SK-N-SH (cell line): ENCODE data around the gene DCAKD. TPM values are rescaled to one million over a fixed set of nuclear protein-coding genes. Genes with fewer than 3 reads are reported as not detected.
A peak's percentile ranks its signal among the peaks of the same experiment; 100 is the strongest.

ENCODE experiments used
- CTCF ChIA-PET: fragments of 300-600, 350-600 bp; formaldehyde crosslinking; extraction: SDS; loops from one replicate; lab custom pipeline; 2021; lab: Yijun Ruan, JAX
- POLR2A ChIA-PET: fragments of 350-600 bp; sonication (Branson Sonifier 250); formaldehyde crosslinking; extraction: SDS; loops from one replicate; lab custom pipeline; 2020; ENCODE audit warnings: antibody characterized with exemption, inconsistent platforms; lab: Yijun Ruan, JAX
- DNase-seq: peaks from one replicate; pipeline ENCODE4 v3.0.0; 2012
- H2AFZ ChIP-seq: fragments of 200-600 bp; sonication (generic); 2 replicates; pipeline ENCODE4 v1.8.1; 2016; ENCODE audit warnings: antibody characterized with exemption, mild to moderate bottlenecking, low read depth
- H3F3A ChIP-seq: fragments of 200-600 bp; sonication (generic); replicated peaks from 2 replicates; pipeline ENCODE3; 2016; ENCODE audit warnings: antibody characterized with exemption, mild to moderate bottlenecking; ENCODE audit not compliant: insufficient read depth
- H3K27ac ChIP-seq, 2 experiments: fragments of 200-500 bp in 1 of 2; fragments of 200-600 bp in 1 of 2; sonication (Bioruptor generic) in 1 of 2; sonication (generic), shearing (Covaris generic) in 1 of 2; 2 replicates each; pipeline versions ENCODE4 v1.5.1 to v1.6.1; 2014 to 2016; ENCODE audit warnings: low read depth in 2 of 2, inconsistent platforms in 1 of 2, low read length in 1 of 2, mild to moderate bottlenecking in 1 of 2, mixed read lengths in 1 of 2
- H3K27me3 ChIP-seq: fragments of 200-600 bp; sonication (generic), shearing (Covaris generic); 2 replicates; pipeline ENCODE4 v1.6.1; 2016; ENCODE audit warnings: mixed run types; ENCODE audit not compliant: insufficient read depth
- H3K36me3 ChIP-seq, 2 experiments: fragments of 200-500 bp in 1 of 2; fragments of 200-600 bp in 1 of 2; sonication (Bioruptor generic) in 1 of 2; sonication (generic) in 1 of 2; replicated peaks in 1 of 2; 2 replicates each; pipeline versions ENCODE3 to v1.5.1; 2014 to 2016; ENCODE audit warnings: low read length in 1 of 2, mild to moderate bottlenecking in 1 of 2; ENCODE audit not compliant: insufficient read depth in 2 of 2, control insufficient read depth in 1 of 2
- H3K4me1 ChIP-seq, 2 experiments: fragments of 200-500 bp in 1 of 2; fragments of 200-600 bp in 1 of 2; sonication (Bioruptor generic) in 1 of 2; sonication (generic), shearing (Covaris generic) in 1 of 2; 2 replicates each; pipeline versions ENCODE4 v1.5.1 to v1.6.1; 2014 to 2016; ENCODE audit warnings: low read depth in 1 of 2, low read length in 1 of 2, mixed run types in 1 of 2; ENCODE audit not compliant: insufficient read depth in 2 of 2, control insufficient read depth in 1 of 2
- H3K4me2 ChIP-seq: fragments of 200-600 bp; sonication (generic), shearing (Covaris generic); 2 replicates; pipeline ENCODE4 v1.6.1; 2017; ENCODE audit warnings: mixed run types
- H3K4me3 ChIP-seq, 2 experiments: fragments of 200-500 bp in 1 of 2; fragments of 200-600 bp in 1 of 2; sonication (Bioruptor generic) in 1 of 2; sonication (generic), shearing (Covaris generic) in 1 of 2; 2 replicates each; pipeline versions ENCODE4 v1.5.1 to v1.8.1; 2014 to 2016; ENCODE audit warnings: low read depth in 2 of 2, inconsistent platforms in 1 of 2, low read length in 1 of 2, mild to moderate bottlenecking in 1 of 2, mixed read lengths in 1 of 2, moderate library complexity in 1 of 2
- H3K79me2 ChIP-seq: fragments of 200-600 bp; sonication (generic); 2 replicates; pipeline ENCODE4 v1.8.1; 2017; ENCODE audit warnings: mild to moderate bottlenecking; ENCODE audit not compliant: insufficient read depth
- H3K9ac ChIP-seq: fragments of 200-600 bp; sonication (generic); 2 replicates; pipeline ENCODE4 v1.6.1; 2017; ENCODE audit warnings: mixed run types
- H3K9me2 ChIP-seq: fragments of 200-600 bp; sonication (generic); 2 replicates; pipeline ENCODE4 v1.6.1; 2017; ENCODE audit warnings: mixed run types
- H3K9me3 ChIP-seq: fragments of 200-600 bp; sonication (generic); 2 replicates; pipeline ENCODE4 v1.6.1; 2017; ENCODE audit warnings: mixed run types, mild to moderate bottlenecking, moderate library complexity
- H4K20me1 ChIP-seq: fragments of 200-600 bp; sonication (generic); 2 replicates; pipeline ENCODE4 v1.6.1; 2017; ENCODE audit warnings: mild to moderate bottlenecking, mixed run types; ENCODE audit not compliant: insufficient read depth
- CTCF ChIP-seq: fragments of 200-600 bp; sonication (generic); IDR thresholded peaks from 2 replicates; pipeline ENCODE4 v1.6.1; 2017; ENCODE audit warnings: antibody characterized with exemption, mild to moderate bottlenecking, moderate library complexity
- ELF1 ChIP-seq: IDR thresholded peaks from 2 replicates; pipeline ENCODE4 v1.4.0; 2012
- EP300 ChIP-seq, 2 experiments: IDR thresholded peaks; 2 replicates each; pipeline versions ENCODE4 v1.4.0 to v1.6.1; 2012; ENCODE audit warnings: borderline replicate concordance in 1 of 2, low read depth in 1 of 2, low read length in 1 of 2
- FOSL2 ChIP-seq: IDR thresholded peaks from 2 replicates; pipeline ENCODE4 v1.4.0; 2012; ENCODE audit warnings: low read depth, mild to moderate bottlenecking, moderate library complexity, borderline replicate concordance
- MEF2A ChIP-seq: IDR thresholded peaks from 2 replicates; pipeline ENCODE4 v1.4.0; 2012; ENCODE audit warnings: low read depth, borderline replicate concordance
- MXI1 ChIP-seq: IDR thresholded peaks from 2 replicates; pipeline ENCODE4 v1.6.1; 2012; ENCODE audit warnings: mild to moderate bottlenecking, low read depth, low read length, improper control_type of control experiment
- RAD21 ChIP-seq: IDR thresholded peaks from 2 replicates; pipeline ENCODE4 v1.6.1; 2012; ENCODE audit warnings: mild to moderate bottlenecking, low read length
- SIN3A ChIP-seq: IDR thresholded peaks from 2 replicates; pipeline ENCODE4 v1.6.1; 2012; ENCODE audit warnings: low read depth, mild to moderate bottlenecking, low read length, moderate library complexity, borderline replicate concordance
- TCF12 ChIP-seq: IDR thresholded peaks from 2 replicates; pipeline ENCODE4 v1.4.0; 2012
- TEAD4 ChIP-seq: IDR thresholded peaks from 2 replicates; pipeline ENCODE4 v1.4.0; 2012; ENCODE audit warnings: mild to moderate bottlenecking, borderline replicate concordance; ENCODE audit not compliant: insufficient read depth
- YY1 ChIP-seq: IDR thresholded peaks from 2 replicates; pipeline ENCODE4 v1.4.0; 2012; ENCODE audit warnings: low read depth, mild to moderate bottlenecking
- ZBTB33 ChIP-seq: IDR thresholded peaks from 2 replicates; pipeline ENCODE4 v1.4.0; 2012; ENCODE audit warnings: low read depth, borderline replicate concordance
- WGBS: methylation state at CpG from one replicate; pipeline ENCODE4 v1.1.6; 2017; ENCODE audit warnings: low lambda C conversion rate; 5-methylcytosine and 5-hydroxymethylcytosine counted together
- polyA plus RNA-seq, 3 experiments: library from polyadenylated mRNA; depleted of rRNA; stranded (reverse); fragments of >200 nt; gene quantifications; 2 replicates each; pipeline ENCODE4 v1.2.3, GENCODE V29; 2012

The DCAKD gene
- polyA plus RNA-seq, 1 of the 3 experiments (the other 2 are of a cell fraction), result 48.8 TPM

DNA sequence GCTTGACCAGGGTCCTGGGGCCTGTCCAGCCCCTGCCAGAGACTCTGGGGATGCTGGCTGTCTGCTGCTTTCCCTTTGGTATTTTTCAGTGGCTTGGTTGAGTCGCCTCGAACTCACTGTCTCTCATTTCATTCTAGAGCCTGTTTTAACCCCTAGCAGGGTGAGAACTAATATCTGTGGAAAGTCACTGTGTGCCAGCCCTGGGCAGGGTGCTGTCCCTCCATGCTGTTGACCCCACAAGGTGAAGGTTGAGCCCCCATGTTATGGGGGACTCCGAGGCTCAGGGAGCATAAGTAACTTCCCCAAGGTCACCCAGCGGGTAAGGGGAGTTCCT is 33.0 kb downstream of the DCAKD start:
- no peaks in the 10 kb centered on the region for H3K9me3 ChIP-seq
- ChIA-PET CTCF (interaction anchor here (0.8 to 13.0 kb wide), 17 partner anchors 7 to 239 kb away, joined by 3 to 433 read pairs (median 5); partner anchors contain the start of genes C1QL1 and GFAP), POLR2A (interaction anchor here (1.0 to 1.6 kb wide), 2 partner anchors 27 to 97 kb away, joined by 3 to 5 read pairs; no protein-coding TSS in a partner anchor)
- peak overlapping the region in 1 of 2 experiments; percentile 59; a peak in 2 of 4 replicates for H3K27ac ChIP-seq
- no peaks in the 10 kb centered on the region for H3K36me3 ChIP-seq
- H4K20me1 ChIP-seq, result no peaks in the 10 kb centered on the region
- H3K4me3 ChIP-seq, result peak overlapping the region; percentile 49 to 63; a peak in 2 of 4 replicates
- H3F3A ChIP-seq, result peaks cover 23% of the 10 kb centered on the region
- peak overlapping the region; percentile 85 for H3K4me2 ChIP-seq
- no peaks in the 10 kb centered on the region for H3K9me2 ChIP-seq
- WGBS, result 72% methylated on average over 4 of the region's 4 CpGs
- H3K4me1 ChIP-seq, result peaks cover 10 to 34% of the 10 kb centered on the region in 2 experiments; a peak in 1 of 4 replicates
- H3K9ac ChIP-seq, result peak overlapping the region; percentile 51; the same call in 1 of the 2 replicates
- H3K27me3 ChIP-seq, result no peaks in the 10 kb centered on the region
- TF ChIP-seq EP300 (IDR thresholded peaks at IDR 0.05; ENCODE audit: borderline replicate concordance in 1 of 2, low read depth in 1 of 2, low read length in 1 of 2), result no peak
- no peak for TF ChIP-seq TEAD4
- no peak for TF ChIP-seq YY1
- no peak for TF ChIP-seq ZBTB33
- no peak for DNase-seq
- H2AFZ ChIP-seq, result peak overlapping the region; percentile 89; the same call in 1 of the 2 replicates
- no peaks in the 10 kb centered on the region for H3K79me2 ChIP-seq

DNA sequence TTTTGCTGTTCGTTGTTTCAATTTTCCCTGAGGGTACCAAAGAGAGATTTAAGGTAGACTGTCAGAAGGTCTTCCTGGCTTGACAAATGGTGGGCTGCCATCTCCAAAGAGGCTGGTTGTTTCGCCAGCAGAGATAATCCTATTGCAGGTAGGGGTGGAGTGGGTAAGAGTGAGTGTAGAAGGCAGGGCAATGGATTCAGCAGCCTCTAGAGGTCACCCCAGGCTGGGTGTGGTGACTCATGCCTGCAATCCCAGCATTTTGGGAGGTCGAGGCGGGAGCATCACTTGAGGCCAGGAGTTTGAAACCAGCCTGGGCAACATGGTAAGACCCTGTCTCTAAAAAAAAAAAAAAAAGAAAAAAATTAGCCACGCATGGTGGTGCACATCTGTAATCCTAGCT is 34.6 kb downstream of the DCAKD start:
- Histone ChIP-seq H3K9me2 (no peaks in the 10 kb centered on the region), H3K27ac (no peak overlapping the region), H3K27me3 (no peaks in the 10 kb centered on the region), H3K4me3 (no peak overlapping the region), H3K79me2 (no peaks in the 10 kb centered on the region), H4K20me1 (no peaks in the 10 kb centered on the region), H3K4me2 (no peak overlapping the region), H3F3A (peaks cover 20% of the 10 kb centered on the region), H3K9ac (no peak overlapping the region), H3K36me3 (no peaks in the 10 kb centered on the region), H3K9me3 (no peaks in the 10 kb centered on the region), H3K4me1 (peaks cover 10 to 21% of the 10 kb centered on the region in 2 experiments; a peak in 1 of 4 replicates), H2AFZ (no peak overlapping the region)
- TF ChIP-seq RAD21 (peak; percentile 29; the same call in 1 of the 2 replicates), CTCF (peak; percentile 35; the same call in 1 of the 2 replicates), ELF1 (no peak), SIN3A (no peak), TCF12 (no peak), MEF2A (no peak), FOSL2 (0 out of 2 replicates have a peak, but pooled peaks have one; percentile 24), MXI1 (no peak)
- WGBS, result 86% methylated on average over 5 of the region's 5 CpGs
- POLR2A ChIA-PET, result no interaction called here
- no peak for DNase-seq
- CTCF ChIA-PET, result interaction anchor here (0.6 to 13.0 kb wide), 4 partner anchors 37 to 104 kb away, joined by 3 to 433 read pairs (median 4); no protein-coding TSS in a partner anchor
